Thyroid gland (tissue), 4 donors: ENCODE results near the gene GPR148. TPM values are rescaled to one million over a fixed set of nuclear protein-coding genes. Genes with fewer than 3 reads are reported as not detected.

Source experiments
- DNase-seq, 2 donors: peaks; one replicate each; pipeline ENCODE4 v3.0.0-alpha.2; 2019
- H3K27ac ChIP-seq, 3 donors: fragments of 200-600 bp; sonication (generic); 1 replicate in 2 of 3; 2 replicates in 1 of 3; pipeline ENCODE4 v1.5.1; 2016 to 2019; ENCODE audit warnings: mild to moderate bottlenecking in 1 of 3, moderate library complexity in 1 of 3
- H3K27me3 ChIP-seq: fragments of 200-600 bp; sonication (generic); one replicate; pipeline ENCODE4 v1.5.1; 2019
- H3K36me3 ChIP-seq, 2 donors: fragments of 200-600 bp; sonication (generic); one replicate each; pipeline ENCODE4 v1.5.1; 2016 to 2019
- H3K4me1 ChIP-seq, 2 donors: fragments of 200-600 bp; sonication (generic); one replicate each; pipeline ENCODE4 v1.5.1; 2017 to 2019
- H3K4me3 ChIP-seq, 3 donors: fragments of 200-600 bp; sonication (generic); replicated peaks in 1 of 3; 1 replicate in 2 of 3; 2 replicates in 1 of 3; pipeline ENCODE4 v1.5.1; 2016; ENCODE audit warnings: mild to moderate bottlenecking in 1 of 3
- H3K9me3 ChIP-seq: fragments of 200-600 bp; sonication (generic); one replicate; pipeline ENCODE4 v1.5.1; 2017
- POLR2A ChIP-seq, 2 donors: fragments of 450-650 bp; IDR thresholded peaks; one replicate each; pipeline ENCODE4 v1.6.1; 2017; ENCODE audit warnings: antibody characterized with exemption in 2 of 2, mild to moderate bottlenecking in 2 of 2, moderate library complexity in 1 of 2
- WGBS, 2 donors: methylation state at CpG; one replicate each; pipeline ENCODE4 v1.1.5; 2017; 5-methylcytosine and 5-hydroxymethylcytosine counted together
- intact Hi-C: fragments of 100-400 bp; cut with DNase I; formaldehyde crosslinking; loops from one replicate; pipeline ENCODE4 v1.15.1; 2023
- total RNA-seq, 4 donors: library from RNA; depleted of rRNA; stranded (reverse); fragments of >200 nt; gene quantifications; one replicate each; pipeline ENCODE4 v1.2.3, GENCODE V29; 2016
- TF ChIP-seq, protein P1 (sequence below), 6 experiments: fragments of 200-600 bp in 3 of 6; fragments of 450-650 bp in 3 of 6; sonication (generic) in 3 of 6; IDR thresholded peaks; one replicate each; pipeline ENCODE4 v1.5.1; 2016 to 2019; ENCODE audit warnings: antibody characterized with exemption in 6 of 6, mild to moderate bottlenecking in 2 of 6, inconsistent platforms in 1 of 6, moderate library complexity in 1 of 6

GPR148 gene
- total RNA-seq, 4 donors from 2014 or later = not detected

- 76 to 78% methylated on average over 12 of the region's 12 CpGs for WGBS, 2 donors
- intact Hi-C loops = no loop called here
Observed at GRCh38 chr2:130740671-130741070, 11.8 kb downstream of the GPR148 start.

DNA sequence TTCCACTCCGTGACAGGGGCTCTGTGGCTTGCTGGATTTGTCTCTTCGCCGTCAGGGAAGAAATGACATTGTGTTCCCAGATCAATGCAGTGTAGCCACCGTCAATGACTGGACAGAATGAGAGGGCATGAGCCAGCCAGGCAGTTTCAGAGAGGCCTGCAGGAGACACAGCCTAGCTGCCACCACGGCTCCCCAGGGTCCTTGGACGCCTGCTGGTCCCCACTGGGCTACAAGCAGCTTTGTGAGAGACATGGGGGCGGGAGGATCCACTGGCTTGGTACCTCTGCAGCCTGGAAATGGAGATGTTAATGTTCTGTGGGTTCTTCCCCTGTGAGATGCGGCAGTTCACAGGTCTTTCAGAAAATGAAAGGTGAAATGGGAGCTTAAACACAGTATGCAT lies 14.4 kb downstream of the GPR148 start:
- no peaks in the 10 kb centered on the region for H3K27me3 ChIP-seq
- H3K27ac ChIP-seq = no peak overlapping the region
- 78 to 79% methylated on average over 8 of the region's 8 CpGs for WGBS, 2 donors
- no peak overlapping the region for H3K4me3 ChIP-seq
- DNase-seq = no peak
- H3K4me1 ChIP-seq = no peaks in the 10 kb centered on the region
- no peak for TF ChIP-seq POLR2A (IDR thresholded peaks at IDR 0.05)
- TF ChIP-seq, protein P1, sequence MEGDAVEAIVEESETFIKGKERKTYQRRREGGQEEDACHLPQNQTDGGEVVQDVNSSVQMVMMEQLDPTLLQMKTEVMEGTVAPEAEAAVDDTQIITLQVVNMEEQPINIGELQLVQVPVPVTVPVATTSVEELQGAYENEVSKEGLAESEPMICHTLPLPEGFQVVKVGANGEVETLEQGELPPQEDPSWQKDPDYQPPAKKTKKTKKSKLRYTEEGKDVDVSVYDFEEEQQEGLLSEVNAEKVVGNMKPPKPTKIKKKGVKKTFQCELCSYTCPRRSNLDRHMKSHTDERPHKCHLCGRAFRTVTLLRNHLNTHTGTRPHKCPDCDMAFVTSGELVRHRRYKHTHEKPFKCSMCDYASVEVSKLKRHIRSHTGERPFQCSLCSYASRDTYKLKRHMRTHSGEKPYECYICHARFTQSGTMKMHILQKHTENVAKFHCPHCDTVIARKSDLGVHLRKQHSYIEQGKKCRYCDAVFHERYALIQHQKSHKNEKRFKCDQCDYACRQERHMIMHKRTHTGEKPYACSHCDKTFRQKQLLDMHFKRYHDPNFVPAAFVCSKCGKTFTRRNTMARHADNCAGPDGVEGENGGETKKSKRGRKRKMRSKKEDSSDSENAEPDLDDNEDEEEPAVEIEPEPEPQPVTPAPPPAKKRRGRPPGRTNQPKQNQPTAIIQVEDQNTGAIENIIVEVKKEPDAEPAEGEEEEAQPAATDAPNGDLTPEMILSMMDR (IDR thresholded peaks at IDR 0.05) = no peak
- intact Hi-C loops = no loop called here
- no peaks in the 10 kb centered on the region for H3K9me3 ChIP-seq
- no peaks in the 10 kb centered on the region for H3K36me3 ChIP-seq

More at GRCh38 chr2:130740671-130741070, 11.8 kb downstream of the GPR148 start:
- no peaks in the 10 kb centered on the region for H3K27me3 ChIP-seq
- H3K36me3 ChIP-seq = no peaks in the 10 kb centered on the region
- no peaks in the 10 kb centered on the region for H3K9me3 ChIP-seq
- no peak for DNase-seq
- TF ChIP-seq, protein P1 (IDR thresholded peaks at IDR 0.05) = no peak
- no peak for TF ChIP-seq POLR2A (IDR thresholded peaks at IDR 0.05)
- no peak overlapping the region for H3K27ac ChIP-seq
- no peaks in the 10 kb centered on the region for H3K4me1 ChIP-seq
- no peak overlapping the region for H3K4me3 ChIP-seq

DNA sequence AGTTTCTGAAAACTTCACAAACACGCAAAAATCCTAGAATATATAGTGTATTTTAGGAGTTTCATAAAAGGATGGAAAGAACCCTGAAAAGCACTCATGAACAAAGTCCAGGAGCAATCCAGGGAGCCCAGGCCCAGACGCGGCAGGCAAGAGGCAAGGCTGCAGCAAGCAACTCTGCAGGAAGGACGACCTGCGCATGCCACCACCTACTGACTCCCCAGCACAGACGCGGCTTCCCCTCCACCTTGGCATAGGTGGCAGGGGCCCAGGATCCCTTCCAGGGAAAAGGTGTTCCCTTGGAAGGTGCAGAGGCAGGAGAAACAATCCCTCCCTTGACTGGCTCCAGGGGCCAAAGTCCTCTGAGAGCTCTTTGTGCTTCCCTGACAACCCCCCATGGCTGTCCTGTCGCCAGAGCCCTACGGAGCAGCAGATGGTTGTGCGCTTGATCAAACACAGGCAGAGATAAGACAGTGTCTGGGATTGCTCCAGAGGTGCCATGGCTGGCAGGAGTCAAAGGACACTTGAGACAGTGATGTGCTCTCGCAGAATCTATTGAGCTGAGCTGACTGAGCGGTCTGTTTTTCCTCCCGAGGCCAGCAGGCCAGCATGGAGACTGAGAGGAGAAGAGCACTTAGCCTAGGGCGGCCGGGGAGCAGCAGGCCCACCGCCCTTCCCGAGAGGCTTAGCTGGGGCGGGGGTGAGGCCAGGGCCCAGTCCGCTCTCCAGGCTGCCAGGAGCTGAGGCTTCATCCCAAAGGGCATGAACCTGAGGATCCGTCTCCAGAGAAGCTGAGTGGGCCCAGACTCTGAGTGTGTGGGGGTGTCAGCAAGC lies 15.6 kb downstream of the GPR148 start:
- no peak overlapping the region for H3K4me3 ChIP-seq
- no peak overlapping the region for H3K27ac ChIP-seq
- H3K4me1 ChIP-seq = no peaks in the 10 kb centered on the region
- H3K27me3 ChIP-seq = no peaks in the 10 kb centered on the region
- intact Hi-C loops = no loop called here
- DNase-seq = no peak
- no peaks in the 10 kb centered on the region for H3K36me3 ChIP-seq
- 38 to 48% methylated on average over 13 to 17 of the region's 20 CpGs for WGBS, 2 donors
- no peak for TF ChIP-seq POLR2A (IDR thresholded peaks at IDR 0.05)
- TF ChIP-seq, protein P1 (IDR thresholded peaks at IDR 0.05) = no peak
- H3K9me3 ChIP-seq = no peaks in the 10 kb centered on the region

DNA sequence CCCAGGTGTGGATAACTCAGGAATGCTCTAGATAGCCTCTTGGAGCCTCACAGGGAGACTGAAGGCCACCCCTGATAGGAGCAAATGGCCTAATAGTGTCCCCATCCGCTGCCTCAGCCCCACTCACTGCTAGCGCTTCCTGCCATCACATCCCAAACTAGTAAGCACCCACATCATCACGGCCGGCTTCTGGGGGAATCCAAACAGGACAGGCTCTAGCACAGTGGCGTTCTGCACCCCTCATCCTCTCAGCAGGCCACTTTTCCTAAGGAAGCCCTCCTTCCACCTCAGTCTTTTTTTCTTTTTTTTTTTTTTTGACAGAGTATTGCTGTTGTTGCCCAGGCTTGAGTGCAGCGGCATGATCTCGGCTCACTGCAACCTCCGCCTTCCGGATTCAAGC lies 20.2 kb downstream of the GPR148 start:
- 86 to 88% methylated on average over 9 of the region's 9 CpGs for WGBS, 2 donors
- TF ChIP-seq, protein P1 (IDR thresholded peaks at IDR 0.05) = no peak
- TF ChIP-seq POLR2A (IDR thresholded peaks at IDR 0.05) = no peak
- Histone ChIP-seq H3K4me3 (no peak overlapping the region), H3K9me3 (no peaks in the 10 kb centered on the region), H3K4me1 (no peaks in the 10 kb centered on the region), H3K27ac (no peak overlapping the region), H3K27me3 (no peaks in the 10 kb centered on the region), H3K36me3 (no peaks in the 10 kb centered on the region)
- intact Hi-C loops = no loop called here
- no peak for DNase-seq

- Histone ChIP-seq H3K4me1 (no peaks in the 10 kb centered on the region), H3K36me3 (no peaks in the 10 kb centered on the region), H3K9me3 (no peaks in the 10 kb centered on the region), H3K27ac (no peak overlapping the region), H3K27me3 (no peaks in the 10 kb centered on the region), H3K4me3 (no peak overlapping the region)
- TF ChIP-seq POLR2A (IDR thresholded peaks at IDR 0.05) = no peak
- TF ChIP-seq, protein P1 (IDR thresholded peaks at IDR 0.05) = no peak
- no peak for DNase-seq
- WGBS, 2 donors = 79% methylated on average over 6 of the region's 6 CpGs
- intact Hi-C loops = no loop called here
Observed at GRCh38 chr2:130749641-130750040, 20.8 kb downstream of the GPR148 start.
